GM18519 (cell line): ENCODE results near the gene C12orf57.
A peak's percentile ranks its signal among the peaks of the same experiment; 100 is the strongest.

Experiments
- ATAC-seq: cut with Tn5 transposase; IDR thresholded peaks from one replicate; pipeline ENCODE4 v1.9.1; 2021; ENCODE audit warnings: mild to moderate bottlenecking, moderate library complexity; ENCODE audit not compliant: unreplicated experiment, low FRiP score

Gene C12orf57

DNA sequence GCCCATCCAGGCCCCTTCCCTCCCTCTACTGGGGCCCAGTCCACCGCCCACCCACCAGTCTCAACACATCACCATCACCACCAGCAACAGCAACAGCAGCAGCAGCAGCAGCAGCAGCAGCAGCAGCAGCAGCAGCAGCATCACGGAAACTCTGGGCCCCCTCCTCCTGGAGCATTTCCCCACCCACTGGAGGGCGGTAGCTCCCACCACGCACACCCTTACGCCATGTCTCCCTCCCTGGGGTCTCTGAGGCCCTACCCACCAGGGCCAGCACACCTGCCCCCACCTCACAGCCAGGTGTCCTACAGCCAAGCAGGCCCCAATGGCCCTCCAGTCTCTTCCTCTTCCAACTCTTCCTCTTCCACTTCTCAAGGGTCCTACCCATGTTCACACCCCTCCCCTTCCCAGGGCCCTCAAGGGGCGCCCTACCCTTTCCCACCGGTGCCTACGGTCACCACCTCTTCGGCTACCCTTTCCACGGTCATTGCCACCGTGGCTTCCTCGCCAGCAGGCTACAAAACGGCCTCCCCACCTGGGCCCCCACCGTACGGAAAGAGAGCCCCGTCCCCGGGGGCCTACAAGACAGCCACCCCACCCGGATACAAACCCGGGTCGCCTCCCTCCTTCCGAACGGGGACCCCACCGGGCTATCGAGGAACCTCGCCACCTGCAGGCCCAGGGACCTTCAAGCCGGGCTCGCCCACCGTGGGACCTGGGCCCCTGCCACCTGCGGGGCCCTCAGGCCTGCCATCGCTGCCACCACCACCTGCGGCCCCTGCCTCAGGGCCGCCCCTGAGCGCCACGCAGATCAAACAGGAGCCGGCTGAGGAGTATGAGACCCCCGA, 7.0 kb upstream of the C12orf57 start:
- ATAC-seq, result no peak

- ATAC-seq, result peak; percentile 81
Measured at GRCh38 chr12:6937481-6938352, 6.1 kb upstream of the C12orf57 start.

DNA sequence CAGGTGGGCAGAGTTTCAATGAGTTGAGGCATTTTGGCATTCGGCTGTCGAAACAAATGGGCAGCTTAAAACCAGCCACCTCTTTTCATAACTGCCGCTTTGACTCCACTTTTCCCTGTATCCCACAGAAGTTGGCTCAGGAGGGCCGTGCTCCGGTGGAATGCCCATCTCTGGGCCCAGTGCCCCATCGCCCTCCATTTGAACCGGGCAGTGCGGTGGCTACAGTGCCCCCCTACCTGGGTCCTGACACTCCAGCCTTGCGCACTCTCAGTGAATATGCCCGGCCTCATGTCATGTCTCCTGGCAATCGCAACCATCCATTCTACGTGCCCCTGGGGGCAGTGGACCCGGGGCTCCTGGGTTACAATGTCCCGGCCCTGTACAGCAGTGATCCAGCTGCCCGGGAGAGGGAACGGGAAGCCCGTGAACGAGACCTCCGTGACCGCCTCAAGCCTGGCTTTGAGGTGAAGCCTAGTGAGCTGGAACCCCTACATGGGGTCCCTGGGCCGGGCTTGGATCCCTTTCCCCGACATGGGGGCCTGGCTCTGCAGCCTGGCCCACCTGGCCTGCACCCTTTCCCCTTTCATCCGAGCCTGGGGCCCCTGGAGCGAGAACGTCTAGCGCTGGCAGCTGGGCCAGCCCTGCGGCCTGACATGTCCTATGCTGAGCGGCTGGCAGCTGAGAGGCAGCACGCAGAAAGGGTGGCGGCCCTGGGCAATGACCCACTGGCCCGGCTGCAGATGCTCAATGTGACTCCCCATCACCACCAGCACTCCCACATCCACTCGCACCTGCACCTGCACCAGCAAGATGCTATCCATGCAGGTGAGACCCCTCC, 5.2 kb upstream of the C12orf57 start:
- no peak for ATAC-seq

DNA sequence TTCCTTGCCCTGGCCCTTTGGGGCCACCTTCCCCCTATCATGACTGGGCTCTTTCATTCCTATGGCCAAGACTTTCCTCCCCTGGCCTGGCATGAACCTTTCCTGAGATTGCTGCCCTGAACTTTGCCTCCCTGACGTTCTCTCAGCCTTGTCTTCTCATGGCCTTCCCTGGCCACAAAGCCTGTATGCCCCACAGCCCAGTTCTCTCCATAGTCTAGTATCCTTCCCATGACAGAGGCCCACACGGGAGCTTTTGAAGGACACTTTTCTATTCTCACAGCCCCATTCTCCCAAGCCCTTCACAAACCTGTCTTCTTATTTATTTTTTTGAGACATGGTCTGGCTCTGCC, 4.7 kb upstream of the C12orf57 start:
- ATAC-seq, result no peak

DNA sequence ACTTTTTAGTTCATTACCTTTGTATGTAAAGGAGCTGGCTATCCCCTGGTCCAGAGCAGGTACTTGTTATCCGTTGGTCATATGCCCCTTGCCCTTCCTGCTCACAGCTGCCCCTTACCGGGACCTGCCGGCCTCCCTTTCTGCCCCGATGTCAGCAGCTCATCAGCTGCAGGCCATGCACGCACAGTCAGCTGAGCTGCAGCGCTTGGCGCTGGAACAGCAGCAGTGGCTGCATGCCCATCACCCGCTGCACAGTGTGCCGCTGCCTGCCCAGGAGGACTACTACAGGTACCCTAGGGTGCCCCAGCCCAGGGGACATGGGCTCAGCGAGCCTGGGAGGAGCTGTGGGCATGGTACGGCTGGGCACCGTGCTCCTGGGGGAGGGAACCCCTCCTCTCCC, 2.6 kb upstream of the C12orf57 start:
- no peak for ATAC-seq

DNA sequence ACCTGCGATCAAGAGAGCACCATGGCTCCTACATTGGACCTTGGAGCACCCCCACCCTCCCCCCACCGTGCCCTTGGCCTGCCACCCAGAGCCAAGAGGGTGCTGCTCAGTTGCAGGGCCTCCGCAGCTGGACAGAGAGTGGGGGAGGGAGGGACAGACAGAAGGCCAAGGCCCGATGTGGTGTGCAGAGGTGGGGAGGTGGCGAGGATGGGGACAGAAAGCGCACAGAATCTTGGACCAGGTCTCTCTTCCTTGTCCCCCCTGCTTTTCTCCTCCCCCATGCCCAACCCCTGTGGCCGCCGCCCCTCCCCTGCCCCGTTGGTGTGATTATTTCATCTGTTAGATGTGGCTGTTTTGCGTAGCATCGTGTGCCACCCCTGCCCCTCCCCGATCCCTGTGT, 2.0 kb upstream of the C12orf57 start:
- ATAC-seq, result no peak

- no peak for ATAC-seq
Measured at GRCh38 chr12:6942331-6942665, 1.5 kb upstream of the C12orf57 start.

DNA sequence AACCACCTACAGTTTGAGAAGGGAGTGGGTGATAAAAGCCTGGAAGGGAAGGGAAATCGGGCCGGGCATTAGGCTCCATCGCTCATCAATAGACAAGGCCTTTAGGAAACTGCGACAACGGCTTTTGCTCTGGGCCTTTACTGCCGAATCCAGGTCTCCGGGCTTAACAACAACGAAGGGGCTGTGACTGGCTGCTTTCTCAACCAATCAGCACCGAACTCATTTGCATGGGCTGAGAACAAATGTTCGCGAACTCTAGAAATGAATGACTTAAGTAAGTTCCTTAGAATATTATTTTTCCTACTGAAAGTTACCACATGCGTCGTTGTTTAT, 467 bp upstream of the C12orf57 start:
- ATAC-seq, result no peak

DNA sequence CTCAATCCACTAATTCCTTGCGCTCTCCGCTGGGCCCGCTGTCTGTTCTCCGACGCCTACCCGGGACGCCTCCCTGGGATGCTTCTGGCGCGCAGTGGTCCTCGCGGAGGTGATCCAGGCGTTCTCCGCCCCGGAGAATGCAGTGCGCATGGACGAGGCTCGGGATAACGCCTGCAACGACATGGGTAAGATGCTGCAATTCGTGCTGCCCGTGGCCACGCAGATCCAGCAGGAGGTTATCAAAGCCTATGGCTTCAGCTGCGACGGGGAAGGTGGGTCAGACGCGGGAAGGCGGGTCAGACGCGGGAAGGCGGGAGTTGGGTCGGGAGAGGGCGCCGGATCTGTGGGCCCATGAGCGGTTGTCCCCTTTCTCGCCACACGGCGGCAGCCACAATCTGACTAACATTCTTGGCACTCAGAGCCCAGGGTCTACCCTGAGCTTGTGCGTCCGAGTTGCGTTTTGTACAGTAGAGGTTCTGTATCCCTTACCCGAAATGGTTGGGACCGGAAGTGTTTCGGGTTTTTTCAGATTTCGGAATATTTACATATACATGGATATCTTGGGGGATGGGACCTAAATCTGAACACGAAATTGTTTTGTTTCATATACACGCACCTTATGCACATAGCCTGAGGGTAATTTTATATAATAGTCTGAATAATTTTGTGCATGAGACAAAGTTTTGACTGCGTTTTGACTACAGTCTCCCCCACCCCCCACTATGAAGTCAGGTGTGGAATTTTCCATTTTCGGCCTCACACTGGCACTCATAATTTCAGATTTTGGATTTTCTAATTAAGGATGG, 762 bp downstream of the C12orf57 start:
- no peak for ATAC-seq

GRCh38 chr12:6945613-6946012, 1.8 kb downstream of the C12orf57 start:
- no peak for ATAC-seq

- ATAC-seq, result no peak
Measured at GRCh38 chr12:6946033-6946919, 2.5 kb downstream of the C12orf57 start.

- ATAC-seq, result no peak
Measured at GRCh38 chr12:6946920-6947374, 3.1 kb downstream of the C12orf57 start.

- no peak for ATAC-seq
Measured at GRCh38 chr12:6947615-6948014, 3.8 kb downstream of the C12orf57 start.

DNA sequence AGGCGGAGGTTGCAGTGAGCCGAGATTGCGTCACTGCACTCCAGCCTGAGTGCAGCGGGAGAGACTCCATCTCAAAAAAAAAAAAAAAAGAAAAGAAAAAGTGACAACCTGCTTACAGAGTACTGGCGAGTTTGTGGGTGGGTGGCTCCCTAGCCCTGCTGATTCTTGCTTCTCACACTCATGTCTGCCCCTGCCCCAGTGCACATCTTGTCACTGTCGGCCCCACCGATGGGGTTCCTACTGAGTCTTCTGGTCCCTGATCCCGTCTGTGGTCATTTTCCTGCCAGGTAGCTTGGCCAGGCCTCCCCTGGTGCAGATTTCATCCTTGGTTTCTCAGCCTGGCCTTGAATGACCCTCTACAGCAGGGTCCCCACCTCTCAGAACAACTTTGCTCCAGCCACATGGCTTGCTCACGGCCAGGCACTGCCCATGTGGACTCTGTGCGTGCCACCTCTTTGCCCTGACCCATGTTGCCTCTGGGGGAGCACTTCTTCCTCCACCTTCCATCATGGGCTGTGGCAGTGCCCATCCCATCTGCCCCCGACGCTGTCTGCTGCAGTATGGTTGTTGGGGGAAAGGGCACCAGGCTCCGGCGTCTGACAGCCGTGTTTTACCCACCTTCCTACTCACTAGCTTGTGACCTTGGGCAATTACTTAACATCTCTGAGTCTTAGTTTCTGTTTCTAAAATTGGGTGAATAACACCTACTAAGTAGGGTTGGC, 5.2 kb downstream of the C12orf57 start:
- ATAC-seq, result no peak

DNA sequence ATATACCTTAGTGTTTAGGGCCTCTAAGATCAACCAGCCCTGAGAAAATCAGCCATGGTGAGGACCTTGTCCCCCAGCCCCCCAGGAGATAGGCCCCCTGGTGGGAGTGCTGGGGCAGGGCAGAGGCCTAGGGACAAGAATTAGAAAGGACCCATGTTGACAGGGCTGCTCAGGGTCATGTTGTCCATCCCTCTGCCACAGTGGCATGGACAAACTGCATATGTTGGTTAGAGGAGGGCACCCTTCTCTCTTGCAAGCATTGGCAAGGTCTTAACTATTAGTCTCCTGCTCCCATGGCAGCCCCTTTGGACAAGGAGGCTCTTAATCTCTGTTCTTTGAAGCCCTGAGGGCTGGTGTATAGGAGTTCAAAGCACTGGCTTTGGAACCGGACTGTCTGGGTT, 6.6 kb downstream of the C12orf57 start:
- no peak for ATAC-seq

DNA sequence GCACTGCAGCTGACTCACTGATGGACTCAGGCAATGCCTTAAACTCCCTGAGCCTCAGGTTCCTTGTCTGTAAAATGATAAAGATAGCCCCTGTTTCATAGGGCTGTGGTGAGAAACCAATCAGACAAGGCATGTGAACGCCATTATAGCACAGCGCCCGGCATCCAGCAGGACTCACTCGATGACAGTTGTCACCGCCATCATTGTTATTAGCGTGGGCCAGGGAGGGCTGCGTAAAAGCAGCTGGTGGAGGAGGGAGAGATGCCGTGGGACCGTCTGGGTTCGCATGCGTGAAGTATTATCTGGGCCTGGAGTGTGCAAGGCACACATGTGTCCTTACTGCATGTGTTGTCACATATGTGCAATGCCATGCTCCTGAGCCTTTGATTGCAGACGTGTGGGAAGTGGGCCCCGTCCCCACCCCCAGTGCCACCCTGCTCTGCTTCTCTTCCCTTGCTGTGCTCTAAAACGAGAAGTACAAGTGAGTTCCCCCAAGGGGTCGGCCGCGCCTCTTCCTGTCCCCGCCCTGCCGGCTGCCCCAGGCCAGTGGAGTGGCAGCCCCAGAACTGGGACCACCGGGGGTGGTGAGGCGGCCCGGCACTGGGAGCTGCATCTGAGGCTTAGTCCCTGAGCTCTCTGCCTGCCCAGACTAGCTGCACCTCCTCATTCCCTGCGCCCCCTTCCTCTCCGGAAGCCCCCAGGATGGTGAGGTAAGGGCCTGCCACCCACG, 7.2 kb downstream of the C12orf57 start, which contains the start of gene PTPN6:
Gene PTPN6, plus strand, starts transcription at position 546 of the 730 bp plus-strand sequence. Its CDS starts 157 bp downstream, at position 703.
- no peak for ATAC-seq

DNA sequence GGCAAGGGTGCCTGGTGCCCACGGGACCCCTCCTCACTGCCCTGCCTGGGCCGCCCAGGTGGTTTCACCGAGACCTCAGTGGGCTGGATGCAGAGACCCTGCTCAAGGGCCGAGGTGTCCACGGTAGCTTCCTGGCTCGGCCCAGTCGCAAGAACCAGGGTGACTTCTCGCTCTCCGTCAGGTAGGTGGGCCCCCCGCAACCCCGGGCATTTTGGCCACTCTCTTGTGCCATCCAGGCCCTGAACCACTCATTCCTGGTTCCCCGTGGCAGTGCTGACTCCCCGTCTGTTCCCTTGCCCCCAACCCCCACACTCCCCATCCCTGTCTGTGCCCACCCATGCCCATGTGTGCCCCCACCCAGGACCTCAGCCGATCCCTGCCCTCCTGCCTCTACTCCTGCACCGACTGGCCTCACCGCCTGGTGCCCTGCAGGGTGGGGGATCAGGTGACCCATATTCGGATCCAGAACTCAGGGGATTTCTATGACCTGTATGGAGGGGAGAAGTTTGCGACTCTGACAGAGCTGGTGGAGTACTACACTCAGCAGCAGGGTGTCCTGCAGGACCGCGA, 7.8 kb downstream of the C12orf57 start:
- ATAC-seq, result no peak
